HG02642 (cell line): ENCODE results near the gene C19orf81.

ENCODE experiments used
- ATAC-seq: cut with Tn5 transposase; IDR thresholded peaks from one replicate; pipeline ENCODE4 v1.9.1; 2021; ENCODE audit warnings: mild to moderate bottlenecking; ENCODE audit not compliant: unreplicated experiment, poor library complexity

Gene C19orf81

GRCh38 chr19:50705422-50706019, 56.3 kb downstream of the C19orf81 start:
- no peak for ATAC-seq

- ATAC-seq: no peak
Measured at GRCh38 chr19:50706387-50706786, 57.1 kb downstream of the C19orf81 start.

- ATAC-seq: no peak
Measured at GRCh38 chr19:50708179-50708879, 59.1 kb downstream of the C19orf81 start.
